Activated CD4-positive, alpha-beta T cell treated with anti-CD3 and anti-CD28 coated beads for 48 hours (primary cell): Measurements from ENCODE around the gene HGFAC.
"Not testable (repeated sequence)": the region's sequence is repeated elsewhere in the genome, so short reads cannot be mapped to it uniquely, and the experiment has no call there.

ENCODE experiments used
- DNase-seq: peaks from one replicate; pipeline ENCODE4 v3.0.0-alpha.2; 2020

HGFAC gene

DNA sequence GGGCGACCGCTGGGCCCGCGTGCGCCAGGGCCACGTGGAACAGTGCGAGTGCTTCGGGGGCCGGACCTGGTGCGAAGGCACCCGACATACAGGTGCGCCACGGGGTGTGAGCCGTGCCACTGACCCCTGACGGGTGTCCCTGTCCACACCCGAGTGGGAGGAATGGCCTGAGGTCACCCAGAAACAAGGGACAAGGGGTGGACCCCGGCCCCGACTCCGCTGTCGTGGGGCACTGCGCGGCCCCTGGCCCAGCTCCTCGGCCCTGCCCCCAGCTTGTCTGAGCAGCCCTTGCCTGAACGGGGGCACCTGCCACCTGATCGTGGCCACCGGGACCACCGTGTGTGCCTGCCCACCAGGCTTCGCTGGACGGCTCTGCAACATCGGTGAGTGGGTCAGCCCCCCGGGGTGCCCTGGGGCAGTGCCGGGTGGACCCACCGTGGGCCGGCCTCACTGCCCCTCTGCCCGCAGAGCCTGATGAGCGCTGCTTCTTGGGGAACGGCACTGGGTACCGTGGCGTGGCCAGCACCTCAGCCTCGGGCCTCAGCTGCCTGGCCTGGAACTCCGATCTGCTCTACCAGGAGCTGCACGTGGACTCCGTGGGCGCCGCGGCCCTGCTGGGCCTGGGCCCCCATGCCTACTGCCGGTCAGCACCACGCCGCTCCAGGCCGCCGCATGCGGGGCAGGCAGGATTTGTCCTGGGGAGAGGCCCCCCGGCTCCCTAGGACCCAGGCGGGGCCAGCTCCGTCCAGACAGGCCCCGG lies 2.8 kb downstream of the HGFAC start:
- no peak for DNase-seq

DNA sequence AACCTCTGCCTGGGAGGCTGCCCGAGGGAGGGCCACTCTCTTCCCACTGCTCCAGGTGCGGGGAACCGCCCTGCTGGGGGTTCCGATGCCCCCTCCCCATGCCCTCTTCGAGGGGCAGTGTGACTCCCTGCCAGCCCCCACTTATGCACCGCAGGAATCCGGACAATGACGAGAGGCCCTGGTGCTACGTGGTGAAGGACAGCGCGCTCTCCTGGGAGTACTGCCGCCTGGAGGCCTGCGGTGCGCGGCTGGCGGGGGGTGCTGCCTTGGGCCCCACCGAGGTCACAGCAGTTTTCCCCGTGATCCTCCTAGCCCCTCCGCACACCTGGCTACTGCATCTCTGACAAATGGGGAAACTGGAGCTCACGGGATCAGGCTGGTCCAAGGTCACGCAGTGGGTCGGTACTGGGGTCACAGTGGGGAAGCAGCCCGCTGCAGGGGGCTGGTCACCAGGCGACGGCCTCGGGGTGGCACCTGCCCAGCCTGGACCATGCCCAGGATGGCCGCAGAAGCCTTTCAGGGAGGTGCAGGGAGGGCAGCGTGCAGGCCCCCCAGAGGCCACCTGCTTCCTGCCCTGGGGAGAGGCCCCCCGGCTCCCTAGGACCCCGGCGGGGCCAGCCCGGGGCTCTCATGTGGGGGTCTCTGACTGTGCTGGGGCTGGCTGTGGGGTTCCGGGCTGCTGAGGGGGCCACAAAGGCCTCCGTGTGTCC lies 3.5 kb downstream of the HGFAC start:
- no peak for DNase-seq

- DNase-seq: no peak
These were observed 4.2 kb downstream of the HGFAC start for GRCh38 chr4:3445829-3446545.

- DNase-seq: no peak
These were observed 5.0 kb downstream of the HGFAC start for GRCh38 chr4:3446631-3447320.

DNA sequence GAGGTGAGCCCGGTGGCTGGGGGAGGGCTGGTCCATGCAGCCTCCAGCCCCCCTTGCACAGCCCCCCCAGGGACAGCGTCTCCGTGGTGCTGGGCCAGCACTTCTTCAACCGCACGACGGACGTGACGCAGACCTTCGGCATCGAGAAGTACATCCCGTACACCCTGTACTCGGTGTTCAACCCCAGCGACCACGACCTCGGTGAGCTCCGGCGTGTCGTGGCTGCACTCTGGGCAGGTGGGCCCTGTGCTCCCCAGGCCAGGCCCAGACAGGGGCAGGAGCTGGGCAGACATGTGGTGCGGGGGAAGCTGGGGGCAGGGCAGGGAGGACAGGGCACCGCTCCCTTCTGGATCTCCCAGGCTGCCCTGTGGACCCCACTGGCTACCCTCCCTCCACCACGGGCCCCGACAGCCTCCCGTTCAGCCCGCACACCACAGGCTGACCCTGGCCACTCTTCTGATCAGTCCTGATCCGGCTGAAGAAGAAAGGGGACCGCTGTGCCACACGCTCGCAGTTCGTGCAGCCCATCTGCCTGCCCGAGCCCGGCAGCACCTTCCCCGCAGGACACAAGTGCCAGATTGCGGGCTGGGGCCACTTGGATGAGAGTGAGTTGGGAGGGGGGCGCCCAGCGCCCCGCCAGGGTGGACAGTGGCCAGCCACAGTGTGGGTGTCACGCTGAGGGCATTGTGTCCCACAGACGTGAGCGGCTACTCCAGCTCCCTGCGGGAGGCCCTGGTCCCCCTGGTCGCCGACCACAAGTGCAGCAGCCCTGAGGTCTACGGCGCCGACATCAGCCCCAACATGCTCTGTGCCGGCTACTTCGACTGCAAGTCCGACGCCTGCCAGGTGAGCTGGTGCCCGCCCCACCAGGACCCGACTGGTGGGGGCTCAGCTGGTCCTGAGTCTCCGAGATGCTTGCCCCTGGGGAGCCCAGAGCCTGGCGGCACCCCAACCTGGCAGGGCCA lies 5.9 kb downstream of the HGFAC start:
- no peak for DNase-seq

DNA sequence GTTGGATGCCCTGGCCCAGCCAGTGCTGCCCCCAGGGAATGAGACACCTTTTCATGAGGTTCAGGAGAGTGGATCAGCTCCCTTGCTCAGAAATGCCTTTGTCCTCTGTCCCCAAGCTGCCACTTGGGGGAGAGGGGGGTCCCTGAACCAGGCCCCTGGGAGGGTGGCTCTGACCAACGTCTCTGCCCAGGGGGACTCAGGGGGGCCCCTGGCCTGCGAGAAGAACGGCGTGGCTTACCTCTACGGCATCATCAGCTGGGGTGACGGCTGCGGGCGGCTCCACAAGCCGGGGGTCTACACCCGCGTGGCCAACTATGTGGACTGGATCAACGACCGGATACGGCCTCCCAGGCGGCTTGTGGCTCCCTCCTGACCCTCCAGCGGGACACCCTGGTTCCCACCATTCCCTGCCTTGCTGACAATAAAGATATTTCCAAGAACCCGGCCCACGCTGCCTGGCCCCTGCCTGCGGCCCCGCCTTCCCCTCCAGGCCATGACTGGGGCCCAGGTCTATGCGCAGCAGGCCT lies 7.3 kb downstream of the HGFAC start:
- no peak for DNase-seq

DNA sequence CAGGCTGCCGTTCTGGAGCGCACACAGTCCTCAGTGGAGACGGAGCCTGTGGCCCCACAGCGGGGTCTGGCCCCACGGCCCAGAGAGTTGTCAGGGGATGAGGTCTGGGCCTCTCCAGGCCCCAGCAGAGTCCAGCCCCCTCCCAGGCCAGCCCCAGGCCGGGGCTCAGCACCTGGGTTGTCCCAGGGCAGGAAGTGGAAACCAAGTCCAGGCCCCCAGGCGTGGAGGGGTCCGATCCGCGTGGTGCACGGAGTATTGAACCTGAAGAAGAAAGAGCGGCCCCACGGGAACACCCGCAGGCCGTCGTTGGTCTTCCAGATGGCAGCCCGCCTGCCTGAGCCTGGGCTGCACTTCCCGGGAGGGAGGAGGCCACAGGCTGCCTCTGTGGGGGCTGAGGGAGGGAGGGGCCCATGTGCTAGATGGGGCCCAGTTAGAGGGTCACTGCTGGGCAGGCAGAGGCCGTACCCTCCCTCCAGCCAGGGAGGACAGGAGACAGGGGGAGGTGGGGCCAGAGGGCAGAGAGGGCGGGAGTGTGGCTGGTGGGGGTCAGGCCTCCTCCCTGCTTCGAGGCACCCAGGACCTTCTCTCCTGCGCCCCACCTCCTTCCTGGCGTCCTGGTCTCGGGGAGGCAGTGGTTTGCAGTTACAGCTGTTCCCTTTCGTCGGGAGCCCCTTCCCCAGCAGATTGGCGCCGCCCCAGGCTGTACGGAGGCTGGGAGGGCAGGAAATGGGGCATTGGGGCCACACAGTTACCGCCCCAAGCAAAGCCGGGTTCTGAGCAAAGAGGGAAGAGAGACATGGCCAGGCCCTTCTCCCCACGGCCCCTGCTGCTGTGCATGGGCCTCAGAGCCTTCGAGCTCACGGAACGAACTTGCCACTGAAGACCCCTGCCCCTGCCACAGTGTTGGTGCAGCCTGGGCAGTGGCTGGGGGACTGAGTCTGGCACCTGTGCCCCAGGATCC lies 8.1 kb downstream of the HGFAC start:
- no peak for DNase-seq

DNA sequence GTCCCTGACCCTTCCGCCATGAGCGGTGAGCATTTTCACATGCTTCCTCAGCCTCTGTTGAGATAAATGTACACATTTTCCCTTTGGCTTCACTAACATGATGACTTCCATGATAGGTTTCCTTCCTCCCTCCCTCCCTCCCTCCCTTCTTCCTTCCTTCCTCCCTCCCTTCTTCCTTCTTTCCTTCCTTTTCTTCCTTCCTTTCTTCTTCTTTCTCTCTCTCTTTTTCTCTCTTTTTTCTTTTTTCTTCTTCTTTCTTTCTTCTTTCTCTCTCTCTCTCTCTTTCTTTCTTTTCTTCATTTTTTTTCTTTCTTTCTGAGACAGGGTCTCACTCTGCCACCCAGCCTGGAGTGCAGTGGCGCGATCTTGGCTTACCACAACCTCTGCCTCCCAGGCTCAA lies 8.9 kb downstream of the HGFAC start:
- no peak for DNase-seq

GRCh38 chr4:3451956-3452355 lies 10.2 kb downstream of the HGFAC start:
- no peak for DNase-seq

DNA sequence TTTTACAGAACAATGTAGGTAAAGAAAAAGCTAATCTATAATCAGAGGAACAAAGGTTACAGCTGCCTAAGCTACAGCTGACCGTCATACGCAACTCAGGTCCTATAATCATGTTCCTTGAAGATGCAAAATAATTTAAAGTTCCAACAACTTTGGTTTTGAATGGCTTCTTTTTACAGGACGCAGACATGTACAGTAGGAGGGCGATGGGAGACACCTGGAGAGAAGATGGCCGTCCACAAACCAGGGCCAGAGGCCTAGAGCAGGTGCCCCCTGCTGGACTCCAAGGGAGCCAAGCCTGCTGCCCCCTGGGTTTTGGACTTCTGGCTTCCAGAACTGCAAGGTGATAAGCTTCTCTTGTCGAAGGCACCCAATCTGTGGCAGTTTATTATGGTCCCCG lies 10.6 kb downstream of the HGFAC start:
- no peak for DNase-seq

GRCh38 chr4:3455596-3455995 lies 13.8 kb downstream of the HGFAC start:
- not testable (repeated sequence) for DNase-seq

DNA sequence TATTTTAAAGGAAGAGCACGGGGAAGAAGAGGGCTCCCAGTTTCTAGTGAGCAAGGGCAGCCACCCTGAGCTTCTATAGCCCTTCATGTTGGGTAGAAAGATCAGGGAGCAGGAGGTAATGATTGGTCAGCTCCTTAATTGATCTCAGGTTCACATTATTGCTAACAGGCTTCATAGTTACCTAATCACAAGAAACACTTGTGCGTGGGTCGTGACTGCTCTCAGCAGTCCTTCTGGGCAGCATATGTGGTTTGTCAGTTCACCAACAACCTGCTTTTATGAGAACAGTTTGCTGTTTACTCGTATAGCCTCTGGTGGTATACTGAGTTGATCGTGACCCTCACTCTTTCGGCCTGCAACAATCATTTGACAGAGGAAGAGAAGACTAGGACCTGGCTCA lies 16.6 kb downstream of the HGFAC start:
- no peak for DNase-seq

- not testable (repeated sequence) for DNase-seq
These were observed 17.4 kb downstream of the HGFAC start for GRCh38 chr4:3459156-3459555.

DNA sequence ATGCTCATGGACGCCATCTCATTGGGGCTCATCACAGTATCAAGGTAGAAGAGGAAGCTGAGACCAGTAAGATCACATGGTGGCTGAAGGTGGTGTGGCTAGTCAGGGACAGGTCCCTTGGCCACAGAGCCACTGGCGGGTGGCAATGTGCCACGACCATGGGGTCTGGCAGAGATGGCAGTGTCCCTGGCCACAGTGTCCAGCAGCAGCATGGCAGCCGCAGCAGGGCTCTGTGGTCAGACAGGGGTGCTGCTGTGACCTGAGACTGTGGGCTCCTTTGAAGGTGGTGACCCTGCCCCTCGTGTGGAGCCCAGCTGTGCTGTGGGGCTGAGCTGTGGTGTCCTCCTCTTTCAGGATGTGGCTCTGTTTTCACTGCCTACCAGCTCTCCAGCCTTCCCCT lies 19.2 kb downstream of the HGFAC start:
- no peak for DNase-seq

GRCh38 chr4:3461515-3462291 lies 19.9 kb downstream of the HGFAC start:
- DNase-seq: no peak

DNA sequence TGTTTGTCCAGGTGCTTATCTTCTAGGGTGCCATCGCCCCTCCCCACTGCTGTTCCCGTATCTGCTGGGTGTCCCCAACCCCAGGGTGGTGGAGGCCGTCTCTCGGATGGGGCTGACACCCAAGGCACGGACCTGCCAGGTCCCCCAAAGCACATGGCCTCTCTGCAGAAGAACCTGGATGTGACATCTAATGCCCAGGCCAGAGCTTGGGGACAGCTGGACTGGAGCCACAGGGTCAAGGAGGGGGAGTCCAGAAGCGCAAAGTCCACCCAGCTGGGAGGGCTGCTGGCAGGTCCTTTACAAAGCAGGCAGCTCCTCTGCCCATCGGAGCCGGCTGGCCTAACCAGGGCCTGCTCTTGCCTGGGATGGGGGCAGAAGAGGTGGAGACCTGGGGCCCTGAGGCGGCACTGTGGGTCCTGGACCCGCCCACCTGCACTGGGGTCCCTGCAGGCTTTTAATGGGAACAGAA lies 20.6 kb downstream of the HGFAC start:
- no peak for DNase-seq

DNA sequence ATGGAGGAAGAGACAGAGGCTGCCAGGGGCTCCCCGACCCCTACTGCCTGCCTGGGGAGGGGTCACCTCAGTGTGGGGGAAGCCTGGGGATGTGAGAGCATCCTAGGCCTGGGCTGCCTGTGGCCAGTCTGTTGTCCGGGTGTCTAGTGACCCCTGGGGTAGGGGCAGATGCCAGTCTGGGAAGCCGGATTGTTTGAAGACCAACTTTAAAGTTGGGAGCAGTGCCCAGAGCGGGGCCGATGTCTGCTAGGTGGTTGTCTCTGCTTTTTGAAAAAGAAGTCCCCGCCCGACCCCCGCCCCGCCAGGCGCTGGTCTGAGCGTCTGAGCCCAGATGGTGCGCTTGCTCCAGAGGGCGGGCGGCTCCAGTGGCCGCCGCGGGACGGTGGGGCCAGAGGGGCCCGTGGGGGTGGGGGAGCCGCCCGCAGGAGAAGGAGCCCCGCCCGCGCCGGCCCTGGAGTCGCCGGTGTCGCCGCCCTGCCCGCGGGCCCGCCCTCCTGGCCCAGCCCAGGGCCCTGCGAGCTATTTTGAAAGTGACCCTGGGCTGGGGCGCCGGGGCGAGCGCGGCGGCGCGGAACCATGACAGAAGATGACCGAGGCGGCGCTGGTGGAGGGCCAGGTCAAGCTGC lies 21.1 kb downstream of the HGFAC start, which contains the start of gene DOK7:
Gene DOK7, plus strand, starts transcription at position 517 of the 626 bp plus-strand sequence. Its CDS starts 70 bp downstream, at position 587.
- no peak for DNase-seq

GRCh38 chr4:3463556-3464348 lies 22.0 kb downstream of the HGFAC start:
- no peak for DNase-seq
